ENCODE results near the gene CD37.

CD37 gene

DNA sequence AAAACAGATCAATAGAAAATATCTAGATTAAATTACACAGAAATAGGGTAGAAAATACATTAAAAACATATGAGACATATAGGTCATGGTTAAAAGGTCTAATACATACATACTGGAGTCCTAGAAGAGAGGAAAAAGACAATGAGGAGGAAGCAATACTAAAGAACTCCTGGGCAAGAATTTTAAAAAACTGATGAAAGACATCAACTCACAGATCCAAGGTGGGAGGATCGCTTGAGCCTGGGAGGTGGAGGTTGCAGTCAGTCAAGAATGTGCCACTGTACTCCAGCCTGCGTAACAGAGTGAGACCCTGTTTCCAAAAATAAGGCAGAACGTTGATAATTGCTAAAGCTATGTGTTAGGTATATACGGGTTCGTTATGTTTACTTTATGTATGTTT lies 47.4 kb downstream of the CD37 start:
- DNase-seq (ENCODE audit: low read depth) = no peak
- TF ChIP-seq, protein P1, sequence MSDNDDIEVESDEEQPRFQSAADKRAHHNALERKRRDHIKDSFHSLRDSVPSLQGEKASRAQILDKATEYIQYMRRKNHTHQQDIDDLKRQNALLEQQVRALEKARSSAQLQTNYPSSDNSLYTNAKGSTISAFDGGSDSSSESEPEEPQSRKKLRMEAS (IDR thresholded peaks at IDR 0.05; ENCODE audit: low read depth, low read length) = no peak
- TF ChIP-seq, protein P2, sequence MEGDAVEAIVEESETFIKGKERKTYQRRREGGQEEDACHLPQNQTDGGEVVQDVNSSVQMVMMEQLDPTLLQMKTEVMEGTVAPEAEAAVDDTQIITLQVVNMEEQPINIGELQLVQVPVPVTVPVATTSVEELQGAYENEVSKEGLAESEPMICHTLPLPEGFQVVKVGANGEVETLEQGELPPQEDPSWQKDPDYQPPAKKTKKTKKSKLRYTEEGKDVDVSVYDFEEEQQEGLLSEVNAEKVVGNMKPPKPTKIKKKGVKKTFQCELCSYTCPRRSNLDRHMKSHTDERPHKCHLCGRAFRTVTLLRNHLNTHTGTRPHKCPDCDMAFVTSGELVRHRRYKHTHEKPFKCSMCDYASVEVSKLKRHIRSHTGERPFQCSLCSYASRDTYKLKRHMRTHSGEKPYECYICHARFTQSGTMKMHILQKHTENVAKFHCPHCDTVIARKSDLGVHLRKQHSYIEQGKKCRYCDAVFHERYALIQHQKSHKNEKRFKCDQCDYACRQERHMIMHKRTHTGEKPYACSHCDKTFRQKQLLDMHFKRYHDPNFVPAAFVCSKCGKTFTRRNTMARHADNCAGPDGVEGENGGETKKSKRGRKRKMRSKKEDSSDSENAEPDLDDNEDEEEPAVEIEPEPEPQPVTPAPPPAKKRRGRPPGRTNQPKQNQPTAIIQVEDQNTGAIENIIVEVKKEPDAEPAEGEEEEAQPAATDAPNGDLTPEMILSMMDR (IDR thresholded peaks at IDR 0.05; ENCODE audit: low read depth, low read length) = no peak
- TF ChIP-seq POLR2A (IDR thresholded peaks at IDR 0.05; ENCODE audit: extremely low read depth, insufficient read length) (no peak), MYC (IDR thresholded peaks at IDR 0.05; ENCODE audit: low read depth, low read length) (no peak)
- H3K4me3 ChIP-seq (ENCODE audit: low read depth, low read length) = no peak overlapping the region

DNA sequence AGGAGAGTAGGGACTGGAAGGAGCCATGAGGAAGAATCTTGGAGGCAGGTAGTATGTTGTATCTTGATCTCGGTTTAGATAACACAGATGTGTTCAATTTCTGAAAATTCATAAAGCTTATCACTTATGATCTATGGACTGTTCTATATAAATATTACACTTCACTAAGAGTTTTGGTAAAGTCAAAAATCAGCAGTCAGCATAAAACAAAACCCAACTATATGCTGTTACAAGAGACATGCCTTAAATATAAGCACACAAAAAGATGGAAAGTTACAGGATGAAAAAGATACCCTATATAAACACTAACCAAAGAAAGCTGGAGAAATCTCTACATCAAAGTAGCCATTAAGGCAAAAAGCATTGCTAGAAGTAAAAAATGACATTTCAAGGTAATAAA lies 48.4 kb downstream of the CD37 start:
- DNase-seq (ENCODE audit: low read depth) = no peak
- TF ChIP-seq, protein P2 (IDR thresholded peaks at IDR 0.05; ENCODE audit: low read depth, low read length) = no peak
- TF ChIP-seq, protein P1 (IDR thresholded peaks at IDR 0.05; ENCODE audit: low read depth, low read length) = no peak
- TF ChIP-seq MYC (IDR thresholded peaks at IDR 0.05; ENCODE audit: low read depth, low read length) (no peak), POLR2A (IDR thresholded peaks at IDR 0.05; ENCODE audit: extremely low read depth, insufficient read length) (no peak)
- H3K4me3 ChIP-seq (ENCODE audit: low read depth, low read length) = no peak overlapping the region

DNA sequence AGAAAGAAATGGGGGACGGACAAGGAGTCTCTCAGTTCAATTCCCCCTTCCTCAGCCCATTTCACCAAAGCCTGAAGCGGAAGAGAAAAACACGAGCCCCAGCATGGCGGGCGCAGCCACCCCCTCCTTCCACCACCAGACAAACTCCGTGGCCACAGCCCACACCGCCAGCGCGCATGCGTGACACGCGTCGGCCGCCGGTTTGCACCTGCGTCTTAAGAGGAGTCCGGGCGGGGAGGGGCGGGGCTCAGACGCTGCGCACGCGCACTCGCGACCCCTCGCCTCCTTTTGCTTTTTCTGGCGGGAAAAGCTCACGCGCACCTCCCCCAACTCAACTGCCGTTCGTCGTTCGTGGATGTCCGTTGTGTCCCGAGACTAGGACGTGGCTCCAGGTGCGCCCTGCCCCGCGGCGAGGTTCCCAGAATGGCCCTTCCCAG lies 52.7 kb downstream of the CD37 start, which contains the start of gene KASH5:
Gene KASH5 (plus strand): TSS at position 314 of the 437 bp plus-strand sequence. CDS start 2,635 bp downstream, outside the sequence.
- TF ChIP-seq, protein P2 (IDR thresholded peaks at IDR 0.05; ENCODE audit: low read depth, low read length) = no peak
- TF ChIP-seq POLR2A (IDR thresholded peaks at IDR 0.05; ENCODE audit: extremely low read depth, insufficient read length) = no peak
- TF ChIP-seq, protein P1 (IDR thresholded peaks at IDR 0.05; ENCODE audit: low read depth, low read length) = no peak
- TF ChIP-seq MYC (IDR thresholded peaks at IDR 0.05; ENCODE audit: low read depth, low read length) = no peak
- no peak for DNase-seq (ENCODE audit: low read depth)
- no peak within 1 kb of the TSS for H3K4me3 ChIP-seq (ENCODE audit: low read depth, low read length)

DNA sequence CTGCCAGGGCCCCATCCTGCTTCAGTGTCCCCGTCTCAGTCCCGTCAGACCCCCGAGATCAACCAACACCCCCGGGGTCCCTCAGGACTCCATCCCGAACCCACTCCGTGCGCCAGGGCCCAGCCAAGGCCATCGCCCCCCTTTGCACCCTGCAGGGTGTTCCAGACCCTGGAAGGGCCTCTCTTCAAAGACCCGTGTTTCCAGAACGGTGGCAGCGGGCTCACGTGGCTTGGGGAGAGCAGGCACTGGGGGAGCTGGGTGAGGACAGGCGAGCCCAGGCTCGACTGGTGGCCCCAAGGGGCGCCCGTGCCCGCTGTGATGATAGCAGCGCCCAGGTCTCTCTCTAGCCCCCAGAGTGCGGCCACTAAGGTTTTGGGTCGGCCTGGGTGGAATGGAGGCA lies 54.2 kb downstream of the CD37 start:
- no peak for DNase-seq (ENCODE audit: low read depth)
- TF ChIP-seq, protein P1 (IDR thresholded peaks at IDR 0.05; ENCODE audit: low read depth, low read length) = no peak
- no peak for TF ChIP-seq MYC (IDR thresholded peaks at IDR 0.05; ENCODE audit: low read depth, low read length)
- TF ChIP-seq POLR2A (IDR thresholded peaks at IDR 0.05; ENCODE audit: extremely low read depth, insufficient read length) = no peak
- TF ChIP-seq, protein P2 (IDR thresholded peaks at IDR 0.05; ENCODE audit: low read depth, low read length) = no peak
- H3K4me3 ChIP-seq (ENCODE audit: low read depth, low read length) = no peak overlapping the region
